Stimulated activated CD4-positive, alpha-beta T cell treated with anti-CD3 and anti-CD28 coated beads, Interleukin-1b, Interleukin-23, amount 100 ng/mL, for 48 hours (primary cell): Measurements from ENCODE around the gene SGPL1.

Experiments
- DNase-seq: peaks from one replicate; pipeline ENCODE4 v3.0.0-alpha.2; 2020

The SGPL1 gene

DNA sequence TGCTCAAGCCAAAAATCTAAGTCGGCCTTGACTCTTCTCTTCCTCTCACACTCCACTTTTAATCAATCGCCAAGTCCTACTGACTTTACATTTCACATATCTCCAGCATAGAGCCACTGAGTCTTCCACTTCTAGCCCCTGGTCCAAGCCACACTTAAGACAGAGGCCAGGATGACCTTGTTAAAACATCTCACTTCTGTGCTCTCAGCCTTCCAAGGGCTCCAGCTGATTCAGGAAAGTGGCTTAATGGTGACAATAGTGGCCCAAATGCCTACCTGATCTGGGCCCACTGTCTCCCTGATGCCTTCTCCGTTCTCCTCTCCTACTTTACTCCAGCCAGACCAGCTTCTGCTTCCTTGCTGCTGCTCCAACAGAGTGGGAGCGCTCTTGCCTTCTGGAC is 35.0 kb upstream of the SGPL1 start:
- no peak for DNase-seq

DNA sequence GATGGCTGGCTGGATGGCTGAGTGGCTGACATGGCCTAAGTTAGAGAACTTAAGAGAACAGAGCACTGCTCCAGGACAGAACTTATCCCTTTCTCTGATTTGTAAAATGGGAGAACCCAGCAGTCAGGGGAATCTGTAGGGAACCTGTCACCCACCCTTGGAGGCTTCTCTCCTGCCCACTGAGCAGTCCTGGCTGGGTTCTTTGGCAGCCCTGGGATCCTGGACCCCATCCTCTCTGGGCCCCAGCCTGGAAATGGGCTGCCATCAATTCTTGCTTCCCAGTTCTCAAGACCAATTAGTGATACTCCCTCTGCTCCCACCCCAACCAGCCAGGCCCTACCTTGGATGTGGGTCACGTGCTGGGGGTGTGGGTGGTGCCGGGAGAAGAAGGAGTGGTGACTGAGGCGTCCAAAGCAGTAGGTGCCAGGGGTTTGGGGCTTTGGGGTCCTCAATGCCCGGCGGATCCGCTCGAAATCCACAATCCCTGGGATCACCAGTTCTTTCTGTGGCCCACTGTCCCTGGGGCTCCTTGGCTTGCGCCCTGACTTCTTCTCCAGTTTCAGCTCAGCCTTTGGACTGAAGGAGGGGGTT is 34.2 kb upstream of the SGPL1 start:
- DNase-seq = no peak

DNA sequence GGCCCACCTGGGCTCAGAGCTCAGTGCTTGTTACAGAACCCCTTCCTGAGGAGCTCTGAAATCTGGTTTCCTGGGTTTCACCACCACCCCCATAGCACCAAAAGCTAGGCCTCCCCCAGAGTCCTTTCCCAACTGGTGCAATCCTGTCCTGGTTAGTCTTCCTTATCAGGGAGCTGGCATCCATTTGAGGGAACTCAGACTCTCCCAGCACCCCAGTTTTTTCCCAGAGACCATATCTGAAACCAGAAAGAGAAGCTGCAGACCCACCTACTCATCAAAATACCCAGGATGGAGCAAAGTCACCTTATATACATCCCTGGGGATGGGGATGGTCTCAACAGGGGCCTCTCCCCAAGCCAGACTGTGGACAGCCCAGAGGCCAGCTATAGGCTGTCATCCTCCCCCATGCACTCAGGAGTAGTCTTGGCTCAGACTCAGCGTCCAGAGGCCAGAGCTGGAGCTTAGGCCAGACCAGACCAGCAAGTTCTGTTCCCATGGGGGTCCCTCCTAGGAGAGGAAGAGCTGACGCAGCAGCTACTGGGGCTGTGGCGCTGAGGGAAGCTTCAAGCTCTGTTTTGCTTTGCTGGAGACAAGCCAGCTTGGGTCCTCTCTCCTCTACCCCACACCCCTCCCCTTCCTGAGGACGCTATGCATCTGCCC is 33.5 kb upstream of the SGPL1 start:
- DNase-seq = no peak

DNA sequence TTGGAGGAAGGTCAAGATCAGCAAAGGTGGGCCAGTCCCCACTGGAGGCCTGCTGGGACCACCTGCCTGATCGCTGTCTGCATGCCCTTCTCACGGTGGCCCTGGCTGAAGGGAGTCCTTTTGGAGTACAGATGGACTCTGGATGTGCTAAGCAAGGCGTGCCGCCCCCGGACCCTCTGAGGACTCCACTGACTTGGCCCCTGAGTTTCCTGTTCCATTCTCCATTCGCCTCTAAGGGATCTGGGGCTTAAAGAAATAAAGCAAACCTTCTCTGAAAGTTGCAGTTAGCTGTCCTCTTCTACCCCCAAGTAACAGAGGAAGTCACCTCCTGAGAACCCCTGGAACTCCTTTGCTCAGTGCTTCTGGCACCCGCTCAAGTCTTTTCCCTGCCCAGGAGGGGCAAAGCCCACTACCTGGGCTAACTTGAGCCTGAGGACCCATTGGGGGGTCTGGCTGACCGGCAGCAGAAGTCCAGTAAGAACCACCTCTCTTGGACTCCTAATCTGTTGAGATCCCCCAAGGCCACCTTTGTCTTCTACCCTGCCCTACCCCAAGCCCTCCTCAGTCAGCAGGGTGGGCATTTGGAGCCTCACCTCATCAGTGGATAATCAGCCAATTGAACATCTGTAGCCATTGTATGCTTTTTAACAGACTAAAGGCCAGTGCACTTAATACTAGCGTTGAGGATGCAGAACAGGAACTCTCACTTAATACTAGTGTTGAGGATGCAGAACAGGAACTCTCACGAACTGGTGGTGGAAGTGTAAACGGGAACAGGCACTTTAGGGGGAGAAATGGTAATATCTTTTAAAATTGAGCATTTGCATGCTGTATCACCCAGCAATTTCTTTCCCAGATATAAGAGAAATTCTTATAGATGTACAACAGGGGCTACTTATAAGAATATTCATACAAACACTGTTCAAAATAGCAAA is 32.7 kb upstream of the SGPL1 start:
- no peak for DNase-seq

DNA sequence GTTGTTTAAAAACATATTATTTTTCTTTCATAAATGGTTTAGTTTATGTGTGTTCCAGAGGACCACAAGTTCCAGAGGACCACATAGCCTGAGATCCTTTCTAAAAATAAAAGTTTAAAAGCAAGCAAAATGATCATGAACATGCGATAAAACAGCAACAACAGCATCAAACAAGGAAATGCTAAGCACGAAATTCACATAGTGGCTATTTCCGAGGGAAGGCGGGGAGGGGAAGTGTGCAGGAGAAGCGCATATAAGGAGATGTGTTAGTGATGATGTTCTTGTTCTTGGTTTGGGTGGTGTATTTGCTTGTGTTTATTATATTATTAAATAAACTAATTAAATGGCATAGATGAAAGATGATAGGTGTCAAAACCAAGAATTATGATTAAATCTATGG is 31.7 kb upstream of the SGPL1 start:
- DNase-seq = no peak

DNA sequence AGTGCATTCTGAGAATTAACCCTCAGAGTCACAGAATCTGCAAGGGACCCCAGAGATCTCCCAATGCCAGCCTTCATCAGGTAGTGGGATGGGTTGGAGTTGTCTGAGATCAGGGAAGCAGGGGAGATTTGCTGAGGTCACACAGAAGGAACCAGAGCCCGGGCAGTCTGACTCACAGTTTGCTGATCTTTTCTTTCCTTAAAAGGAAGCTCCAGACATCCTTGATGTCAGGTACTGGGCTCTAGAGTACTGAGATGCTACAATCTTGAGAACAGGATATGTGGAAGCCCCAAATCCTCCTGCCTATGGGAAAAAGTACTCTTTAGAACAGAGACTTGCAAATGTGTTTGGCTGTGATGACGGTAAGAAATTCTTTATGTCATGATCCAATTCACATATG is 31.3 kb upstream of the SGPL1 start:
- DNase-seq = no peak

DNA sequence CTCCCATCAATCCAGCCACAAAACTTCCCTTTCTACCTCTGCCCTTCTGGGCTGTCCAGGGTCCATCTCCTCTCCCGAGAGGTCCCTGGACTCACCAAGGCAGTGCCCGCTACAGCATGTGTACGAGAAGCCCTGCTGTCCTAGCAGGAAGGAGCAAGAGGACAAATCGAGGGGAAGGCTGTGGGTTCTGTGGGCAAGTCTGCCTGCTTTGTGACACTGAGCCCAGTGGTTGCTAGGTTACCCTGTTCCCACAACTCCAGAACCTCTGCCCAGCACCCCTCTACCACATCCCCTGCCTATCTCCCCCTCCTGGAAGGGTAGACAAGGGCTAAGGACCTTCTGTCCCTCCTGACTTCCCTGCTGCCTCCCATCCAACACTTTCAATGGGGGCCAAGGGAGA is 30.6 kb upstream of the SGPL1 start, which contains the start of gene TBATA:
TBATA (minus strand) TSS at position 188 of the 400 bp plus-strand sequence. CDS start 1,998 bp downstream, outside the sequence.
- no peak for DNase-seq

DNA sequence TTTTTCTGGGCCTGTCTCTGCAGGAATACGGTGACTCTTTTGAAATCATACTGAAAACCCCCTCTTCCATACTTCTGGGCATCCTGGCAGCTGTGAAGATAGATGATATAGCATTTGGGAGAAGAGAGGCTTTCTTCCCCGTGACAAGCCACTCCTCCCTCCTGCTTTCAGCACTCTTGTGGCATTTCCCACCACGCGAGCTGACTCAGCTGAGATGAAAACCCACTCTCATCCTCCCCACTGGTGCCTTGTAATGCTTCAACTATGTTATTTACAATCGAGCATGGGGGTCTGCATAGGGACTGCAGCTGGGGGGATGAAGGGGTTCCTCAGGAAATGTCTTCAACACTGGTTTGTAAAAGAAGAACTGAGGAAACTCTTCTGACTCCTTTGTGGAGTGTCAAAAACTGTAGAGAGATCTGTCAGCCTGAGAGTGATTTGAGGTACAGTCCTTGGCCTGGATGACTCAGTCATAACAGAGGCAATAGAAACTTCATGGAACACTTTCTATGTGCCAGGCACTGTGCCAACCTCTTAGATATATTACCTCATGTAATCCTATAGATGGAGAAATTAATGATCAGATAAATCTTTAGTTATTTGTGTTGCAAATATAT is 28.8 kb upstream of the SGPL1 start:
- DNase-seq = no peak

DNA sequence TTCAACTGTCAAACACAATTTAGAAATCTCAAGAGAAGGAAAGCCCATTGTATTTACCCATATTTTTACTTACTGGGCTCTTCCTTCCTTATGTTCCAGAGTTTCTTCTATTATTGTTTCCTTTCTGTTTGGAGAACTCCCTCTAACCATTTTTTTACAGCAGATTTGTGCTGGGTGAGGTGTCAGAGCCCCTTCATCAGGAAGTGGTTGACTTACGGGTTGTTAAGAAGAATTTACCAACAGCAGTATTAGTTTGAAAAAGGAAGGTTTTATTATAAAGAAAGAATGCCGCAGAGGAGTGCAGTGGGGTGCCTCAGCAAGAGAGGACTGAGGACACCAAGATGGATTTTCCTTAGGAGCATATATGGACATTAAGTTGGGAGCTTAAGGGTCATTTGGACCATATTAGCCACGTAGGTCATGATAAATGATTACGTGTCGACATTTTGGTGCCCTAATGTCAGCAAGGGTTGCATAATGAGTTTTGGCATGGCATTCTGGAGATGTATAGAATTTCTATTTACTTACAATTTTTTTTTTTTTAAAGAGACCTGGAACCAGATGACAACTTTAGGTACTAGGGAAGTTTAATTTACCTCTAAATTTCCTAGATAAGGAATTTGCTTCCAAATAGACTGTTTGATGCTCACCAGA is 24.2 kb upstream of the SGPL1 start:
- DNase-seq = no peak

DNA sequence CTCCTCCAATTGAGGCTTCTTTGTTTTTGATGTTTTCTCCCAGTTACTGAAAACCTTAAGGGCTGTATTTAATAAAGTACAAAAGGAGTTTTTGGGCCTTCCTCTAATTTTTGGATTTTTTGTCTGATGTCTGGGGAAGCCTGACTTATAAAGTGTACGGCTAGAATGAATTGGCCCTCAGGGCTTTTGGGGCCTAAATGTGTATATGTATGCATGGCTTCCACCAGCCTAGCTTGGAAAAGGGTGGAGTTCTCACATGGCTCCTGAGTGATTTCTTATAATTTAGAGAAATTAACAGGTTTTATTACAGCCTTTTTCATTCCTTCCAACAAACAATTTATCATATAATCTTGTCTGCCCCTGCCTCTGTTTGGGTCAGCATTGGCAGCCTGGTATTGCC is 20.1 kb upstream of the SGPL1 start:
- DNase-seq = no peak

DNA sequence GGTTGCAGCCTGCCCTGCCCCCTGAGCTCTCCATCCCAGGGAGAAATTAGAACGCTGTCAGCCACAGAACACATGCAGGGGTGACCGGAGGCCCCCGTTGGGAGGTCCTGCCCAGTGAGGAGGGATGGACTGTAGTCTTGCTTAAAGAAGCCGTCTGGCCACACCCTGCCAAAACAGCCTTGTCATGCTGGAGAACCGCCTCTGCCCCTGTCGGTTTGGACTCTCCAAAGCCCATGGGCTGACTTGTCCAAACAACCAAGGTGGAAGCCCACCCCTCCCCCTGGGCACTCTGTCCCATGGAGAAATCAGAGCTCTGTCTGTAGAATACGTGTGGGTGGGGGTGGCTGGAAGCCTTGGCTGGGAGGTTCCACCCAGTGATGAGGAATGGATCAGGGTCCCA is 17.9 kb upstream of the SGPL1 start:
- no peak for DNase-seq

DNA sequence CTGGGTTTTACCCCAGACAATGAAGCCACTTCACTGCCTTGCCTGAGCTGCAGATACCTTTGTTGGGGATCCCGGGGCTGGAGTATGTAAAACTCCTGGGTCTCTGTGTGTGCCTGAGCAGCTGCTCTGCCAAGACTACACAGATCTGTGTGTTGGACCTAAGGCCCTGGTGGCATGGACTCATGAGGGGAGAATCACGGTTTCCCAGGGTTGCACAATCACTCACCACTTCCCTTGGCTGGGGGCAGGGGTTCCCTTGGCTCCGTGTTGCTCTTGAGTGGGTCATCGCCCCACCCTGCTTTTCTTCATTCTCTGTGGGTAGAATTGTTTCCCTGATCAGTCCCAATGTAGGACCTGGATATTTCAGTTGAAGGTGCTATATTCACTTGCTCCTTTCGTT is 16.6 kb upstream of the SGPL1 start:
- no peak for DNase-seq

DNA sequence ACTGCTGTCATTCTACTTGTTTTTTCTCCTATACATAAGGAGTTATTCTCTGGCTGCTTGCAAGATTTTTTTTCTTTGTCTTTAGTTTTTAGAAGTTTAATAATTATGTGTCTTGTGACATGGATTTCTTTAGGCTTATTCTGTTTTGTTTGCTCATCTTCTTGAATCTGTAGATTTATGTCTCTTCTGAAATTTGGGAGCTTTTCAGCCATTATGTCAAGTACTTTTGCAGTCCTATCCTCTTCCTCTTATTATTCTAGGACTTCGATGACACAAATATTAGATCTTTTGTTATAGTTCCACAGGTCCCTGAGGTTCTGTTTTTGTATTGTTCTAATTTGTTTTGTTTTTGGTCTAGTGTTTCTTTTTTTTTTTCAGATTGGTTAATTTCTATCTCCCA is 13.9 kb upstream of the SGPL1 start:
- no peak for DNase-seq

DNA sequence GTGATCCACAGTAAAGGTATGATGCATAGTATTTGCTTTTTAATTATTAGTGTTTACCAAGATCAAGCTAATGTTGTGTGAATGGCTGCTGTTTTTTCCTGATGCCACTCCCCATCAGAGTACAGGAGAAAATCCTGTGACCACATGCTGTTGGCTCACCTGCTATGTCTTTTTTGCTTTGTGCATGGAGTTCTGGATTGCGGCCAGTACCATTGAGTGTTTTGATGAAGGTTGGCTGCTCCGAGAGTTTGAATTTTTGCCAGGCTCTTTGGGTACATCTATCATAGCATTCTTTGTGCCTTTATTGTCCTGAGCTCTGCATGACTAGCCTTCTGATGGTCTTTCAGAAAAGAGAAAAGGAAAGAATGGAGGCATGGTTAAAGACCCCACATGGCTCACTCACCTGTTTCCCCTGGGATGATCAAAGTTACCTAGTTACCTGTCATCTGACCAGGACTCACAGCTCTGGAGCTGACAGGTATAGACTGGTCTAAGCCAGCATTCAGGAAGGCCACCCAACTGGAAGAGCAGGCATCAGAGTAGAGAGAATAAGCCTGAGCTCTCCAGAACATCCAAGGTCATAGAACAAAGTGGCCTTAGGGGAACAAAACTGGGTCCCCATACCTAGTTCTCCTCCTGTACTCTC is 11.8 kb upstream of the SGPL1 start:
- no peak for DNase-seq

DNA sequence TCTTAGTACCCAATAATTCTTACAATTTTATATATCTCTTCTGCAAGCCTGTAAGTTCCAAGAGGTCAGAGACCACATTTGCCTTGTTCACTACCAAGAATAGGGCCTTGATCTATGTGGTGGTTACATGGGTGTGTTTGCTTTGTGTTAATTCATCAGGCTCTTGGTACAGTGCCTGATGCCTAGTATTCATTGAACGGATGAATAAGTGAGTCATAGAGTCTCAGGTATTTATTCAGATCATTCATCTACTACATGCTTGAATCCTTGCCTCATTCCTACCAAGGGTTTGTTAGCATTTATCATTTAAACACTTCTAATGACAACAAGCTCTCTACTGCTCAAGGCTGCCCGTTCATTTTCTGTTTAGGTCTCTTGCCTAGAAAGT is 11.3 kb upstream of the SGPL1 start:
- DNase-seq = no peak

DNA sequence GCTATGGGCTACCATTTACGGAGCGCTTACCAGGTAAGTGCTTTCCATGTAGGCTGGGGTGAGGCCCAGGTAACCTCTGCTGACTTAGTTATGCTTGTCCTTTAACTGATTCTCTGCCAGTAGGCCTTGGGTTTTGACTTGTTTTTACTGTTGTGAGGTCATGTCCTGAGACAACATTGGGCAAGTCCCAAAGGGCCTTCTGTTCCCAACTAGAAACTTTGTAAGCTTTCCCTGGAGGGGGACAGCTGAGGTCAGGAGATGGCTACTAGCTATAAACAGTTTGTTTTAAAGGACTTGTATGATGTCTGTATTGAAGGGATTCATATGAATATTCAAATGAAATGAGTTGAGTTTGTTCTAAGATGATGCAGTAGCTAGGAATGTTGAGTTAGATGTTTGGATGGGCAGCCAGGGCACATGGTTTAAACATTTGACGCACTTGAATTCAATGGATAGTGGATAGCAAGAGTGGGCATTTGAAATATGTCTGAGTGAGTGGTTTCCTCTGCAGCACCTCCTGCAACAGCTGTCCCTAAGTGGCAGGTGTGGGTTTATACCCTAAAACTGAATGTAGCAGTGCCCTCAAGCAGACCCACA is 10.0 kb upstream of the SGPL1 start:
- no peak for DNase-seq

DNA sequence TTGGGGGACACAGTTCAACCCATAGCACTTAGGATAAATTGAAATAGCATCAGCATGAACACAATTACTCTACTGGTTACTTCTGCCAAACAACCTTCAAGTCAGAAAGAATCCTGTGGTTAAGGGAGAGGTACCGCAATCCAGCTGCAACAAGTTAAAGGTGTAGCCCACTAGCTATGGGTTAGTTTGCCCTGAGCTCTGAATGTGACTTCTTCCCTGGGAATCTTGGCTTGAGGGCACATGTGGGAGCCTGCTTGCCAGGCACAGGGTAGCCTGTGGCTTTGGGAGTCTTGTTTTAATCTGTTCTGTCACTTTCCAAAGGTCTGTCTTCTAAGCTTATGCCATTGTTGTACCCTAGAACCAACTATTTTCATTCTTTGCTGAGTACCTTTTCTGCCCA is 8.9 kb upstream of the SGPL1 start:
- no peak for DNase-seq

DNA sequence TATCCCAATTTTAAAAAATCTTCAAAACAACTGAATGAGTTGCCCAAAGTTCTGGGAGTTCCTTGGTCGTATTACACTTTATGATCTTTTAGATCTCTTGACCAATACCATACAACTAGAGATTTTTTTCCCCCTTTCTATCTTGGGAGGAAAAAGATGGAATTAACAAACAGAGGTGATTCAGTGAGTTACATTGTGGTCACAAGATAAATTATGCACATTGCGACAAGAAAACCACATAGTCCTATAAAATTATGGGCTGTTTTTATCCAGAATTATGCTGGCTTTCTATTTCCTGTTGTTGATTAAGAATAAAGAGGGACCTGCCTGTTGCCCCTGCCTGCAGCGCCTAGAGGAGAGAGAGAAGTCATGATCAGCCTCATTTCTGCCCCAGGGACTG is 8.2 kb upstream of the SGPL1 start:
- no peak for DNase-seq

DNA sequence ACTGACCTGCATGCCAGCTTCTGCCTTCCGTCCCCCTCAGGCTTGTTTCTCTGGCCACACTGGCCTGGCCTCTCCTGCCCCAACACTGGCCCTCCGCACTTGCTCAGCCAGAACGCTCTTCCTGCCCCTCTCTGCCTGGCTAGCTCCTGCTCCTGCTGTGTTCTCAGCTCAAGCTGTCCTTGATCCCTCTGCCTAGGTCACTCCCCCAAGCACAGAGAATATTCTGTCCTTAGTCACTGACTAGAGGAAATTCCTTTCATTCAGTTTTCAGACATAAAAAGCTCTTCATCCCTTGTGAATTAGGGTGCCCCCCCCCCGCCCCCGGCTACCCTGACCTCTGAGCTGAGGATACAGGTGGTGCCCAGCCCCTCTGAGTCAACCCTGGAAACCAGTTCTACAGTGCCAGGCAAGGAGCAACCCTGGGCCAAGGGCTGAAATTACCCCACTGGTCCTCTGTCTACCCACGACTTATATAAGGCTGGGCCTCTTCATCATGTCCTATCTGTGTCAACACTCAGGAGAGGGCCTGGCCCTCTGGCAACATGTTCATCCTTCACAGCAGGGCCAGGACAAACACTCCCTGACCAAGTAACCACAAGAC is 6.6 kb upstream of the SGPL1 start:
- no peak for DNase-seq

DNA sequence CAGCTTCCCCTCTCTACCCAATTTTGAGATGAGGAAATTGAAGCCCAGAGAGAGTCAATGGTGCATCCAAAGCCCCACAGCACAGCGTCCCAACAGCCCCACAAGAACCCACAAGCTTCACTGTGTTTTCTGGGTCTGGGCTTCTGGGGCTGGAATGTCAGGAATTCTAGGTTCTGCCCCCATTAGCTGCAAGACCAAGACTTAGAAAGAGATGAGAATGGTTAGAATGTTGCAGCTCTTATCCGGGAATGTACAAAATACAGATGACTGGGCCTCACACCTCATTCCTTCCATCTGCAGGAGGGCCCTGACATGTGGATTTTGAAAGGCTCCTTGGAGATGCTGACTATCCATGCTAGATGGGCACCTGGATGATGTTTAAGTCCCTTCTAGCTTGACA is 6.0 kb upstream of the SGPL1 start:
- no peak for DNase-seq

DNA sequence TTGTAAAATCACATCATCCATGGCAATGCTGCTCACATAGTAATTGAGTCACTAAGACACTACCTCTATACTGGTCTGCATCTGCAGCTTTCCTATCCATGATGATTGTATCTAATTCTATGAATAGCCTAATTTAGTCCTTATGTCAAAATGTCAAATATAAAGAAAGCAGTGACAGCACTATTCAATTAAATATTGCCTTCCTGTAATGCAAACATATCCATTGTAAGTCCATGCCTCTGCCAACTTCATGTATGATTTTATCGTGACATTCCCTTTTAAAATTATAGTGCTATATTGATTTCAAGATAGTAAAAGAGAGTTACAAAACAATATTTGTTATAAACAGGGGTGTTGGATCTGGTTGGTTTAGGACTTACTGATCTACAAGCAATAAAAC is 4.8 kb upstream of the SGPL1 start:
- no peak for DNase-seq

DNA sequence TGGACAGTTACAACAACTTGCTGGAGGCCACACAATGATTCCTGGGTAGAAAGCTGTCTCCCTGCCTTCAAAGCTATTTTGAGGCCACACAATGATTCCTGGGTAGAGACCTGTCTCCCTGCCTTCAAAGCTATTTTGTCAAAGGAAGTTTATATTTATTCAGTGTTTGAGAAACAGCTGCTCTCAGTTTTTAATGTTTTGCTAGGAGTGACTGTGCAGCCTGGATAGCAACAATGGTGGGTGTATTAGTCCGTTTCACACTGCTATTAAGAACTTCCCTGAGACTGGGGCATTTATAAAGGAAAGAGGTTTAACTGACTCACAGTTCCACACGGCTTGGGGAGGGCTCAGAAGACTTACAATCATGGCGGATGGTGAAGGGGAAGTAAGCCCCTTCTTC is 3.9 kb upstream of the SGPL1 start:
- no peak for DNase-seq
